Parathyroid adenoma (tissue), 2 donors: Measurements from ENCODE around the gene FAM163B.

Source experiments
- H2AFZ ChIP-seq: fragments of 300-600 bp; sonication (generic); one replicate; pipeline ENCODE4 v1.7.0; 2017; ENCODE audit warnings: antibody characterized with exemption, mild to moderate bottlenecking
- H3K27ac ChIP-seq: fragments of 300-600 bp; sonication (generic); one replicate; pipeline ENCODE4 v1.7.0; 2017
- H3K27me3 ChIP-seq: fragments of 300-600 bp; sonication (generic); one replicate; pipeline ENCODE4 v1.7.0; 2017; ENCODE audit warnings: low read length; ENCODE audit not compliant: control insufficient read depth, insufficient read depth
- H3K36me3 ChIP-seq: fragments of 300-600 bp; sonication (generic); one replicate; pipeline ENCODE4 v1.7.0; 2017; ENCODE audit warnings: low read length; ENCODE audit not compliant: control insufficient read depth, insufficient read depth
- H3K4me1 ChIP-seq: fragments of 300-600 bp; sonication (generic); one replicate; pipeline ENCODE4 v1.7.0; 2017; ENCODE audit warnings: control low read depth
- H3K4me2 ChIP-seq: fragments of 300-600 bp; sonication (generic); one replicate; pipeline ENCODE4 v1.7.0; 2017; ENCODE audit warnings: low read length
- H3K4me3 ChIP-seq: fragments of 300-600 bp; sonication (generic); one replicate; pipeline ENCODE4 v1.7.0; 2017; ENCODE audit warnings: low read depth, low read length
- H3K79me2 ChIP-seq: fragments of 300-600 bp; sonication (generic); one replicate; pipeline ENCODE4 v1.7.0; 2017; ENCODE audit warnings: control low read depth
- H3K9ac ChIP-seq: fragments of 300-600 bp; sonication (generic); one replicate; pipeline ENCODE4 v1.7.0; 2017; ENCODE audit warnings: mild to moderate bottlenecking
- H3K9me3 ChIP-seq: fragments of 300-600 bp; sonication (generic); one replicate; pipeline ENCODE4 v1.7.0; 2017; ENCODE audit warnings: low read length; ENCODE audit not compliant: control insufficient read depth
- CTCF ChIP-seq: fragments of 300-600 bp; sonication (generic); IDR thresholded peaks from one replicate; pipeline ENCODE4 v1.7.0; 2017; ENCODE audit warnings: antibody characterized with exemption, mild to moderate bottlenecking
- donor health status: primary hyperparathyroidism.

Gene FAM163B

GRCh38 chr9:133571391-133571890, 37.7 kb downstream of the FAM163B start:
- no peak overlapping the region for H3K9ac ChIP-seq
- no peaks in the 10 kb centered on the region for H3K79me2 ChIP-seq
- no peak for TF ChIP-seq CTCF
- H2AFZ ChIP-seq, result no peak overlapping the region
- no peak overlapping the region for H3K4me3 ChIP-seq
- H3K36me3 ChIP-seq, result no peaks in the 10 kb centered on the region
- no peaks in the 10 kb centered on the region for H3K4me1 ChIP-seq
- H3K27ac ChIP-seq, result no peak overlapping the region
- H3K27me3 ChIP-seq, result peaks cover 2% of the 10 kb centered on the region
- no peaks in the 10 kb centered on the region for H3K9me3 ChIP-seq
- H3K4me2 ChIP-seq, result no peak overlapping the region

- H3K9me3 ChIP-seq, result no peaks in the 10 kb centered on the region
- no peak overlapping the region for H2AFZ ChIP-seq
- H3K79me2 ChIP-seq, result no peaks in the 10 kb centered on the region
- H3K4me3 ChIP-seq, result no peak overlapping the region
- no peak for TF ChIP-seq CTCF
- H3K4me2 ChIP-seq, result no peak overlapping the region
- no peaks in the 10 kb centered on the region for H3K27me3 ChIP-seq
- no peaks in the 10 kb centered on the region for H3K4me1 ChIP-seq
- no peak overlapping the region for H3K27ac ChIP-seq
- H3K36me3 ChIP-seq, result no peaks in the 10 kb centered on the region
- no peak overlapping the region for H3K9ac ChIP-seq
These were observed 38.5 kb downstream of the FAM163B start for GRCh38 chr9:133570691-133571080.

GRCh38 chr9:133569891-133570690, 39.1 kb downstream of the FAM163B start:
- Histone ChIP-seq H3K79me2 (no peaks in the 10 kb centered on the region), H2AFZ (no peak overlapping the region), H3K27me3 (no peaks in the 10 kb centered on the region), H3K9ac (no peak overlapping the region), H3K27ac (no peak overlapping the region), H3K4me2 (no peak overlapping the region), H3K36me3 (no peaks in the 10 kb centered on the region), H3K9me3 (no peaks in the 10 kb centered on the region), H3K4me3 (no peak overlapping the region), H3K4me1 (no peaks in the 10 kb centered on the region)
- TF ChIP-seq CTCF, result no peak

GRCh38 chr9:133569121-133569785, 39.9 kb downstream of the FAM163B start:
- Histone ChIP-seq H3K9ac (no peak overlapping the region), H3K36me3 (no peaks in the 10 kb centered on the region), H3K9me3 (no peaks in the 10 kb centered on the region), H3K4me1 (no peaks in the 10 kb centered on the region), H2AFZ (no peak overlapping the region), H3K4me3 (no peak overlapping the region), H3K4me2 (no peak overlapping the region), H3K27me3 (no peaks in the 10 kb centered on the region), H3K27ac (no peak overlapping the region), H3K79me2 (no peaks in the 10 kb centered on the region)
- no peak for TF ChIP-seq CTCF
